ENCODE results near the gene GHR.

DNA sequence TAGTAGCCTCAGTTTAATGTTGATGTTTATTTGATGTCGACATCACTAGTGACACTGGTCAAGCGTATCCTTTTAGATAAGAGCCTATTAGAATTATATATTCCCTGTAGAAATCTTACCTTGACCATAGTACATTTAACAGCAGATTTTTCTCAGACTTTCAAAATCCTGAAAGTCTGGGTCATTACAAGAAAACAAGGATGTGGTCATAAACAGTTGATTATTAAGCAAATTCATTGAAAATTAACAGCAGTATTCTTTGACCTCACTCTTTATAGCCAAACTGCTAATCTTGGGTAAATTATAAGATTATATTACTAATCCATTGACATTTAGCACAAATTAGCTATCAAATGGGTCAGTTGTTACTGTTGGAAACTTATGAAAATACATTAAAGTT is 83.4 kb downstream of the GHR start:
- TF ChIP-seq, protein P1, sequence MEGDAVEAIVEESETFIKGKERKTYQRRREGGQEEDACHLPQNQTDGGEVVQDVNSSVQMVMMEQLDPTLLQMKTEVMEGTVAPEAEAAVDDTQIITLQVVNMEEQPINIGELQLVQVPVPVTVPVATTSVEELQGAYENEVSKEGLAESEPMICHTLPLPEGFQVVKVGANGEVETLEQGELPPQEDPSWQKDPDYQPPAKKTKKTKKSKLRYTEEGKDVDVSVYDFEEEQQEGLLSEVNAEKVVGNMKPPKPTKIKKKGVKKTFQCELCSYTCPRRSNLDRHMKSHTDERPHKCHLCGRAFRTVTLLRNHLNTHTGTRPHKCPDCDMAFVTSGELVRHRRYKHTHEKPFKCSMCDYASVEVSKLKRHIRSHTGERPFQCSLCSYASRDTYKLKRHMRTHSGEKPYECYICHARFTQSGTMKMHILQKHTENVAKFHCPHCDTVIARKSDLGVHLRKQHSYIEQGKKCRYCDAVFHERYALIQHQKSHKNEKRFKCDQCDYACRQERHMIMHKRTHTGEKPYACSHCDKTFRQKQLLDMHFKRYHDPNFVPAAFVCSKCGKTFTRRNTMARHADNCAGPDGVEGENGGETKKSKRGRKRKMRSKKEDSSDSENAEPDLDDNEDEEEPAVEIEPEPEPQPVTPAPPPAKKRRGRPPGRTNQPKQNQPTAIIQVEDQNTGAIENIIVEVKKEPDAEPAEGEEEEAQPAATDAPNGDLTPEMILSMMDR (conservative IDR thresholded peaks at IDR 0.05; ENCODE audit: low read depth, low read length) = no peak
- no peak for TF ChIP-seq EZH2phosphoT487 (IDR thresholded peaks at IDR 0.05; ENCODE audit: borderline replicate concordance, low read length)

Data from PC-3 (cell line).